ENCODE measurements around the gene GDF10. TPM values are rescaled to one million over a fixed set of nuclear protein-coding genes. Genes with fewer than 3 reads are reported as not detected.

Gene GDF10
- total RNA-seq, 4 donors from 2014 or later: 1.3 to 1.4 TPM; not detected in 2

GRCh38 chr10:47276576-47277351, 23.2 kb upstream of the GDF10 start:
- no peaks in the 10 kb centered on the region for H3K27me3 ChIP-seq
- 74% methylated on average over 11 of the region's 11 CpGs for WGBS
- H3K4me1 ChIP-seq: no peaks in the 10 kb centered on the region
- no peak overlapping the region for H3K4me3 ChIP-seq
- H3K9me3 ChIP-seq: peaks cover 9% of the 10 kb centered on the region
- peak; percentile 26 to 34 for DNase-seq (ENCODE audit: low spot score in 2 of 2)
- no peaks in the 10 kb centered on the region for H3K36me3 ChIP-seq
- no peak for TF ChIP-seq CTCF (IDR thresholded peaks at IDR 0.05)
- no peak for TF ChIP-seq POLR2AphosphoS5 (IDR thresholded peaks at IDR 0.05)
- TF ChIP-seq EP300 (IDR thresholded peaks at IDR 0.05): no peak
- no peak for TF ChIP-seq POLR2A (IDR thresholded peaks at IDR 0.05)
- H3K27ac ChIP-seq: no peak overlapping the region

GRCh38 chr10:47277352-47278151, 22.4 kb upstream of the GDF10 start:
- Histone ChIP-seq H3K9me3 (peaks cover 4% of the 10 kb centered on the region), H3K27me3 (no peaks in the 10 kb centered on the region), H3K4me1 (no peaks in the 10 kb centered on the region), H3K27ac (no peak overlapping the region), H3K36me3 (no peaks in the 10 kb centered on the region), H3K4me3 (no peak overlapping the region)
- WGBS: 71% methylated on average over 7 of the region's 7 CpGs
- TF ChIP-seq EP300 (IDR thresholded peaks at IDR 0.05): no peak
- no peak for TF ChIP-seq CTCF (IDR thresholded peaks at IDR 0.05)
- TF ChIP-seq POLR2AphosphoS5 (IDR thresholded peaks at IDR 0.05): no peak
- no peak for TF ChIP-seq POLR2A (IDR thresholded peaks at IDR 0.05)
- peak in 1 of 2 donors; percentile 45 for DNase-seq (ENCODE audit: low spot score in 2 of 2)

DNA sequence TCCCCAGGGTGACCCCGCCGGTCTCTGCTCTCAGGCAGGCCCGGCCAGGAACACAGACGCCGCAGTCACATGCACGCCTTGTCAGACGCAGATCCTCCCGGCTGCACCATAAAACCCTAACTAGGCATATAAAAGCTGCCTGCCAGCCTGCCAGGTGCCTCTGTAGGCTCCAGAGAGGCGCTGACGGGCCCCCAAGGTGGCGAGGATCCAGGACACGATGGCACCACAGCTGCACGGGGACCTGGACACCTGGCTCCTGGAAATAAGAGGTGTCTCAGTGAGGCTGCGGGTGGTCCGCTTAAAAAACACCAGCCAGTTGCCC, 21.9 kb upstream of the GDF10 start:
- no peaks in the 10 kb centered on the region for H3K4me1 ChIP-seq
- H3K27ac ChIP-seq: no peak overlapping the region
- H3K9me3 ChIP-seq: no peaks in the 10 kb centered on the region
- H3K4me3 ChIP-seq: no peak overlapping the region
- no peaks in the 10 kb centered on the region for H3K36me3 ChIP-seq
- DNase-seq (ENCODE audit: low spot score in 2 of 2): no peak
- TF ChIP-seq POLR2AphosphoS5 (IDR thresholded peaks at IDR 0.05): no peak
- TF ChIP-seq CTCF (IDR thresholded peaks at IDR 0.05): no peak
- no peak for TF ChIP-seq POLR2A (IDR thresholded peaks at IDR 0.05)
- no peak for TF ChIP-seq EP300 (IDR thresholded peaks at IDR 0.05)
- WGBS: 79% methylated on average over 13 of the region's 15 CpGs
- H3K27me3 ChIP-seq: no peaks in the 10 kb centered on the region

DNA sequence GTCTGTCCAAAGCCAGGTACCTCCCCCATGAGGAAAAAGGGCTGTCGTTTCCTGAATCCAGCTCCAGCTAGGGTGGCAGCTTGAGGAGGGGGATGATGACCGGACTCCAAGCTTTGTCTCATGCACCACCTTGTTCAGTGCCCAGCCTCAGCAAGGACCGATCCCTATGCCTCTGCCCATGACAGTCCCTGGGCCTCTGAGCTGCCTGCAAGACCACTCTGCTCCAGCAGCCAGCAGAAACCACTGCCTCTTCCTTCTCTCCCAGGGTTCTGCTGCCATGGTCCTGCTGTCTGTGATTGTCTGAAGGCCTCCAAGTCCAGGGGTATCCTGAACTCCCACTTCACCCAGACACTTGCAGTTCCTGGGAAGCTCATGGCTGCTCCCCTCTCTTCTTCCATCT, 21.3 kb upstream of the GDF10 start:
- TF ChIP-seq POLR2A (IDR thresholded peaks at IDR 0.05): no peak
- no peak for TF ChIP-seq EP300 (IDR thresholded peaks at IDR 0.05)
- no peak for TF ChIP-seq CTCF (IDR thresholded peaks at IDR 0.05)
- TF ChIP-seq POLR2AphosphoS5 (IDR thresholded peaks at IDR 0.05): no peak
- H3K36me3 ChIP-seq: no peaks in the 10 kb centered on the region
- DNase-seq (ENCODE audit: low spot score in 2 of 2): peak in 1 of 2 donors; percentile 55
- H3K4me1 ChIP-seq: no peaks in the 10 kb centered on the region
- 94% methylated on average over 2 of the region's 3 CpGs for WGBS
- no peak overlapping the region for H3K27ac ChIP-seq
- no peaks in the 10 kb centered on the region for H3K27me3 ChIP-seq
- H3K4me3 ChIP-seq: no peak overlapping the region
- no peaks in the 10 kb centered on the region for H3K9me3 ChIP-seq

DNA sequence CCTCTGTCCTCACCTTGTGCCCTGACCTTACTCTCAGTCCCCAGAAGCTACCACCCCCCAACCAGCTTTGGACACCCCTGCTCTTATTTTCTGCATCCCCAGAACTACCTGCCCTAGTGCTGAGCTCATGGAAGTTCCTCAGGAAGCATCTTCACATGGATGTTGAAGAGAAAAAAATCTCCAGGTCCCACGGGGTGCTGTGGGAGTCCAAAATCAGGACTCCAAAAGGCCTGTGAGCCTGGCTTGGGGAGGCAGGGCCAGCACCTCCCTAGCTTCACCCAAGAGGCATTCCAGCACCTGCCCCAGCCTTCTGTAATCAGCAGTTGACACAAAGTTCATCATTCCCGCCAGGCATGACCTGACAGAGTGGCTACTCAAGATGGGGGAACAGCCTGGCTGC, 20.7 kb upstream of the GDF10 start:
- WGBS: 96% methylated on average over 2 of the region's 2 CpGs
- no peak for TF ChIP-seq EP300 (IDR thresholded peaks at IDR 0.05)
- TF ChIP-seq POLR2AphosphoS5 (IDR thresholded peaks at IDR 0.05): no peak
- no peak for TF ChIP-seq POLR2A (IDR thresholded peaks at IDR 0.05)
- TF ChIP-seq CTCF (IDR thresholded peaks at IDR 0.05): no peak

More for the DNA sequence above, 20.7 kb upstream of the GDF10 start:
- no peak overlapping the region for H3K4me3 ChIP-seq
- no peaks in the 10 kb centered on the region for H3K27me3 ChIP-seq
- no peaks in the 10 kb centered on the region for H3K9me3 ChIP-seq
- H3K27ac ChIP-seq: no peak overlapping the region
- H3K4me1 ChIP-seq: no peaks in the 10 kb centered on the region
- DNase-seq (ENCODE audit: low spot score in 2 of 2): peak in 1 of 2 donors; percentile 43
- no peaks in the 10 kb centered on the region for H3K36me3 ChIP-seq
